Neural progenitor cell (in vitro differentiated cells): ENCODE data around the gene KCNK5. TPM values are rescaled to one million over a fixed set of nuclear protein-coding genes. Genes with fewer than 3 reads are reported as not detected.

ENCODE experiments used
- DNase-seq: peaks from one replicate; pipeline ENCODE4 v3.0.0-alpha.2; 2016; ENCODE audit warnings: low spot score
- H2AFZ ChIP-seq: fragments of 200-600 bp; sonication (generic); replicated peaks from 2 replicates; pipeline ENCODE4 v1.6.1; 2016; ENCODE audit warnings: antibody characterized with exemption
- H3F3A ChIP-seq: fragments of 200-600 bp; sonication (generic); 2 replicates; pipeline ENCODE4 v1.6.1; 2016; ENCODE audit warnings: antibody characterized with exemption, low read depth
- H3K27ac ChIP-seq: fragments of 200-600 bp; sonication (generic); 2 replicates; pipeline ENCODE4 v1.5.1; 2016; ENCODE audit warnings: mild to moderate bottlenecking
- H3K27me3 ChIP-seq: fragments of 200-600 bp; sonication (generic); 2 replicates; pipeline ENCODE4 v1.6.1; 2016; ENCODE audit warnings: mild to moderate bottlenecking, moderate library complexity
- H3K36me3 ChIP-seq: fragments of 200-600 bp; sonication (generic); 2 replicates; pipeline ENCODE4 v1.5.1; 2016
- H3K4me1 ChIP-seq: fragments of 200-600 bp; sonication (generic); 2 replicates; pipeline ENCODE4 v1.6.1; 2016; ENCODE audit warnings: mixed run types
- H3K4me2 ChIP-seq: fragments of 200-600 bp; sonication (generic); 2 replicates; pipeline ENCODE4 v1.6.1; 2016
- H3K4me3 ChIP-seq: fragments of 200-600 bp; sonication (generic); 2 replicates; pipeline ENCODE4 v1.5.1; 2016
- H3K79me2 ChIP-seq: fragments of 200-600 bp; sonication (generic); 2 replicates; pipeline ENCODE4 v1.6.1; 2016; ENCODE audit warnings: low read depth
- H3K9ac ChIP-seq: fragments of 200-600 bp; sonication (generic); 2 replicates; pipeline ENCODE4 v1.6.1; 2016
- H3K9me3 ChIP-seq: fragments of 200-600 bp; sonication (generic); 2 replicates; pipeline ENCODE4 v1.5.1; 2016; ENCODE audit warnings: low read depth
- H4K20me1 ChIP-seq: fragments of 200-600 bp; sonication (generic); 2 replicates; pipeline ENCODE4 v1.6.1; 2016; ENCODE audit warnings: low read depth
- H3K27ac Mint-ChIP-seq: 3 replicates; pipeline ENCODE4 v1.8.0; 2021; ENCODE audit warnings: mixed read lengths
- H3K27me3 Mint-ChIP-seq: 2 replicates; pipeline ENCODE4 v1.8.0; 2022; ENCODE audit warnings: low read depth, mild to moderate bottlenecking, inconsistent platforms, moderate library complexity, mixed read lengths; ENCODE audit not compliant: insufficient read depth
- H3K36me3 Mint-ChIP-seq: 3 replicates; pipeline ENCODE4 v1.8.0; 2021; ENCODE audit warnings: mixed read lengths
- H3K4me1 Mint-ChIP-seq: 3 replicates; pipeline ENCODE4 v1.8.0; 2021; ENCODE audit warnings: mixed read lengths
- H3K4me3 Mint-ChIP-seq: 3 replicates; pipeline ENCODE4 v1.8.0; 2021; ENCODE audit warnings: mild to moderate bottlenecking, moderate library complexity, mixed read lengths
- H3K9me3 Mint-ChIP-seq: 3 replicates; pipeline ENCODE4 v1.8.0; 2020; ENCODE audit warnings: mixed read lengths
- CTCF ChIP-seq: fragments of 200-600 bp; sonication (generic); IDR thresholded peaks from 2 replicates; pipeline ENCODE4 v1.5.1; 2017; ENCODE audit warnings: antibody characterized with exemption, mild to moderate bottlenecking
- EZH2 ChIP-seq: fragments of 200-600 bp; sonication (generic); IDR thresholded peaks from 2 replicates; pipeline ENCODE4 v1.6.1; 2017; ENCODE audit warnings: antibody characterized with exemption, mild to moderate bottlenecking, moderate library complexity
- EZH2phosphoT487 ChIP-seq: fragments of 200-600 bp; sonication (generic); IDR thresholded peaks from 2 replicates; pipeline ENCODE4 v1.6.1; 2017; ENCODE audit warnings: antibody characterized with exemption
- total RNA-seq: library from RNA; depleted of rRNA; stranded (reverse); fragments of >200 nt; gene quantifications from 2 replicates; pipeline ENCODE4 v1.2.3, GENCODE V29; 2015; ENCODE audit warnings: low replicate concordance

KCNK5 gene
- total RNA-seq, 1 donor from 2014 or later: 5.7 TPM

GRCh38 chr6:39247667-39248194 lies 18.5 kb upstream of the KCNK5 start:
- no peaks in the 10 kb centered on the region for H3K4me1 ChIP-seq
- no peak for DNase-seq
- no peaks in the 10 kb centered on the region for H3K36me3 ChIP-seq
- H3K79me2 ChIP-seq: no peaks in the 10 kb centered on the region
- Mint-ChIP-seq H3K27ac (no peak overlapping the region), H3K4me1 (no peaks in the 10 kb centered on the region), H3K36me3 (no peaks in the 10 kb centered on the region), H3K27me3 (peaks cover 8% of the 10 kb centered on the region), H3K4me3 (no peak overlapping the region), H3K9me3 (no peaks in the 10 kb centered on the region)
- H3K4me2 ChIP-seq: no peak overlapping the region
- no peak overlapping the region for H3K27ac ChIP-seq
- H3K27me3 ChIP-seq: no peaks in the 10 kb centered on the region
- H2AFZ ChIP-seq: no peak overlapping the region
- no peaks in the 10 kb centered on the region for H3K9me3 ChIP-seq
- TF ChIP-seq EZH2phosphoT487 (no peak), EZH2 (no peak), CTCF (no peak)
- no peak overlapping the region for H3K9ac ChIP-seq
- H3K4me3 ChIP-seq: no peak overlapping the region
- H4K20me1 ChIP-seq: no peaks in the 10 kb centered on the region
- H3F3A ChIP-seq: no peaks in the 10 kb centered on the region

- no peak overlapping the region for H3K27ac ChIP-seq
- H3K4me1 ChIP-seq: peaks cover 6% of the 10 kb centered on the region
- no peak overlapping the region for H3K4me3 Mint-ChIP-seq
These were observed 14.5 kb upstream of the KCNK5 start for GRCh38 chr6:39243809-39244208.

GRCh38 chr6:39240155-39240757 lies 11.0 kb upstream of the KCNK5 start:
- no peaks in the 10 kb centered on the region for H3K36me3 ChIP-seq
- H3K36me3 Mint-ChIP-seq: no peaks in the 10 kb centered on the region
- peaks cover 4% of the 10 kb centered on the region for H3K27me3 Mint-ChIP-seq

More at GRCh38 chr6:39243809-39244208, 14.5 kb upstream of the KCNK5 start:
- no peaks in the 10 kb centered on the region for H4K20me1 ChIP-seq
- H3K4me3 ChIP-seq: no peak overlapping the region
- peaks cover 7% of the 10 kb centered on the region for H3K4me1 Mint-ChIP-seq
- no peak overlapping the region for H3K9ac ChIP-seq
- H3K79me2 ChIP-seq: no peaks in the 10 kb centered on the region
- no peak overlapping the region for H3K4me2 ChIP-seq
- no peaks in the 10 kb centered on the region for H3K36me3 Mint-ChIP-seq
- H3K27me3 Mint-ChIP-seq: peaks cover 7% of the 10 kb centered on the region
- TF ChIP-seq EZH2 (no peak), EZH2phosphoT487 (no peak), CTCF (no peak)
- no peaks in the 10 kb centered on the region for H3K27me3 ChIP-seq
- no peak for DNase-seq
- H3K27ac Mint-ChIP-seq: no peak overlapping the region
- H3K9me3 ChIP-seq: no peaks in the 10 kb centered on the region
- no peaks in the 10 kb centered on the region for H3K36me3 ChIP-seq
- no peaks in the 10 kb centered on the region for H3K9me3 Mint-ChIP-seq
- H2AFZ ChIP-seq: peak overlapping the region; percentile 37
- no peaks in the 10 kb centered on the region for H3F3A ChIP-seq

More at GRCh38 chr6:39240155-39240757, 11.0 kb upstream of the KCNK5 start:
- Histone ChIP-seq H2AFZ (no peak overlapping the region), H3K4me2 (no peak overlapping the region), H4K20me1 (no peaks in the 10 kb centered on the region), H3K27ac (no peak overlapping the region), H3K9me3 (no peaks in the 10 kb centered on the region), H3K4me3 (no peak overlapping the region), H3K4me1 (peaks cover 6% of the 10 kb centered on the region), H3K9ac (no peak overlapping the region), H3K79me2 (no peaks in the 10 kb centered on the region), H3K27me3 (no peaks in the 10 kb centered on the region), H3F3A (no peaks in the 10 kb centered on the region)
- Mint-ChIP-seq H3K4me3 (no peak overlapping the region), H3K4me1 (peaks cover 7% of the 10 kb centered on the region), H3K9me3 (no peaks in the 10 kb centered on the region), H3K27ac (no peak overlapping the region)
- TF ChIP-seq EZH2phosphoT487 (no peak), EZH2 (no peak), CTCF (no peak)
- DNase-seq: no peak
